Measurements from ENCODE around the gene HMCN2.

GRCh38 chr9:130471411-130472183, 206.0 kb downstream of the HMCN2 start:
- TF ChIP-seq CTCF (conservative IDR thresholded peaks at IDR 0.05): no peak
- TF ChIP-seq EZH2 (IDR thresholded peaks at IDR 0.05; ENCODE audit: low read depth): no peak
